Measurements from ENCODE around the gene COL5A1. TPM values are rescaled to one million over a fixed set of nuclear protein-coding genes. Genes with fewer than 3 reads are reported as not detected.
A peak's percentile ranks its signal among the peaks of the same experiment; 100 is the strongest.
"Not testable (repeated sequence)": the region's sequence is repeated elsewhere in the genome, so short reads cannot be mapped to it uniquely, and the experiment has no call there.

The COL5A1 gene
- total RNA-seq, 8 experiments from 2014 or later: 1.9 to 141 (median 3.6) TPM

- in situ Hi-C loops (cut with MboI; ENCODE audit: low pct_unique_long_range_greater_than_20kb in 2 of 9, low sequenced_read_pairs in 9 of 9, unreplicated experiment in 9 of 9): loop anchor here in 2 of 9 experiments (25.0 kb wide), 2 partner anchors 221 to 729 kb away; no protein-coding TSS in a partner anchor
- WGBS, 10 experiments: 60 to 100% (median 94%) methylated on average over 1 to 14 of the region's 25 CpGs; no CpG with 5 or more reads in 4 of the 10 experiments
- ATAC-seq (replicated peaks in 6 of 8): no peak
- H3K4me1 ChIP-seq (replicated peaks in 1 of 2): peaks cover 17 to 30% of the 10 kb centered on the region in 2 donors
- H3K27ac ChIP-seq: no peak overlapping the region
- no peak overlapping the region for H3K4me3 ChIP-seq
Observed at GRCh38 chr9:134682651-134683364, 41.2 kb downstream of the COL5A1 start.

- in situ Hi-C loops (cut with MboI; ENCODE audit: low pct_unique_long_range_greater_than_20kb in 2 of 9, low sequenced_read_pairs in 9 of 9, unreplicated experiment in 9 of 9): loop anchor here in 2 of 9 experiments (25.0 kb wide), 2 partner anchors 222 to 728 kb away; no protein-coding TSS in a partner anchor
- WGBS, 10 experiments: 72 to 100% (median 93%) methylated on average over 1 to 5 of the region's 22 CpGs; no CpG with 5 or more reads in 7 of the 10 experiments
Observed at GRCh38 chr9:134683714-134684374, 42.2 kb downstream of the COL5A1 start.

GRCh38 chr9:134684375-134684723, 42.7 kb downstream of the COL5A1 start:
- Histone ChIP-seq H3K4me3 (no peak overlapping the region), H3K4me1 (replicated peaks in 1 of 2) (peaks cover 15 to 23% of the 10 kb centered on the region in 2 donors), H3K27ac (no peak overlapping the region)
- WGBS, 10 experiments: 53 to 100% (median 91%) methylated on average over 2 to 3 of the region's 3 CpGs; no CpG with 5 or more reads in 6 of the 10 experiments
- in situ Hi-C loops (cut with MboI; ENCODE audit: low pct_unique_long_range_greater_than_20kb in 2 of 9, low sequenced_read_pairs in 9 of 9, unreplicated experiment in 9 of 9): loop anchor here in 2 of 9 experiments (25.0 kb wide), 2 partner anchors 222 to 728 kb away; no protein-coding TSS in a partner anchor
- ATAC-seq (replicated peaks in 6 of 8): no peak

More at GRCh38 chr9:134683714-134684374, 42.2 kb downstream of the COL5A1 start:
- no peak overlapping the region for H3K27ac ChIP-seq
- peaks cover 17 to 26% of the 10 kb centered on the region in 2 donors for H3K4me1 ChIP-seq (replicated peaks in 1 of 2)
- H3K4me3 ChIP-seq: no peak overlapping the region
- no peak for ATAC-seq (replicated peaks in 6 of 8)

GRCh38 chr9:134684941-134685340, 43.3 kb downstream of the COL5A1 start:
- ATAC-seq (replicated peaks in 6 of 8); H3K27ac ChIP-seq; H3K4me3 ChIP-seq: not testable (repeated sequence)
- in situ Hi-C loops (cut with MboI; ENCODE audit: low pct_unique_long_range_greater_than_20kb in 2 of 9, low sequenced_read_pairs in 9 of 9, unreplicated experiment in 9 of 9): loop anchor here in 2 of 9 experiments (25.0 kb wide), 2 partner anchors 223 to 727 kb away; no protein-coding TSS in a partner anchor
- peaks cover 13 to 20% of the 10 kb centered on the region in 2 donors for H3K4me1 ChIP-seq (replicated peaks in 1 of 2)

- ATAC-seq (replicated peaks in 6 of 8): no peak
Observed at GRCh38 chr9:134685784-134686183, 44.2 kb downstream of the COL5A1 start.

GRCh38 chr9:134686896-134687295, 45.3 kb downstream of the COL5A1 start:
- WGBS, 10 experiments: 67 to 86% (median 77%) methylated on average over 1 to 2 of the region's 9 CpGs; no CpG with 5 or more reads in 6 of the 10 experiments
- ATAC-seq (replicated peaks in 6 of 8): no peak
- H3K4me3 ChIP-seq: no peak overlapping the region
- in situ Hi-C loops (cut with MboI; ENCODE audit: low pct_unique_long_range_greater_than_20kb in 2 of 9, low sequenced_read_pairs in 9 of 9, unreplicated experiment in 9 of 9): loop anchor here in 2 of 9 experiments (25.0 kb wide), 2 partner anchors 225 to 725 kb away; no protein-coding TSS in a partner anchor
- H3K4me1 ChIP-seq (replicated peaks in 1 of 2): peaks cover 12 to 14% of the 10 kb centered on the region in 2 donors
- no peak overlapping the region for H3K27ac ChIP-seq

More at GRCh38 chr9:134685784-134686183, 44.2 kb downstream of the COL5A1 start:
- WGBS, 10 experiments: 72 to 100% (median 89%) methylated on average over 1 to 3 of the region's 3 CpGs; no CpG with 5 or more reads in 2 of the 10 experiments
- in situ Hi-C loops (cut with MboI; ENCODE audit: low pct_unique_long_range_greater_than_20kb in 2 of 9, low sequenced_read_pairs in 9 of 9, unreplicated experiment in 9 of 9): loop anchor here in 2 of 9 experiments (25.0 kb wide), 2 partner anchors 223 to 727 kb away; no protein-coding TSS in a partner anchor
- Histone ChIP-seq H3K27ac (no peak overlapping the region), H3K4me3 (no peak overlapping the region), H3K4me1 (replicated peaks in 1 of 2) (peaks cover 8 to 14% of the 10 kb centered on the region in 2 donors)

GRCh38 chr9:134687556-134687955, 46.0 kb downstream of the COL5A1 start:
- no peak overlapping the region for H3K4me3 ChIP-seq
- in situ Hi-C loops (cut with MboI; ENCODE audit: low pct_unique_long_range_greater_than_20kb in 2 of 9, low sequenced_read_pairs in 9 of 9, unreplicated experiment in 9 of 9): loop anchor here in 2 of 9 experiments (25.0 kb wide), 2 partner anchors 225 to 725 kb away; no protein-coding TSS in a partner anchor
- peaks cover 14 to 15% of the 10 kb centered on the region in 2 donors for H3K4me1 ChIP-seq (replicated peaks in 1 of 2)
- ATAC-seq (replicated peaks in 6 of 8): no peak
- no peak overlapping the region for H3K27ac ChIP-seq
- WGBS, 10 experiments: 80 to 100% (median 92%) methylated on average over 1 to 2 of the region's 10 CpGs; no CpG with 5 or more reads in 6 of the 10 experiments

GRCh38 chr9:134688231-134688630, 46.6 kb downstream of the COL5A1 start:
- no peak overlapping the region for H3K4me3 ChIP-seq
- no peak for ATAC-seq (replicated peaks in 6 of 8)
- H3K4me1 ChIP-seq (replicated peaks in 1 of 2): peaks cover 14 to 15% of the 10 kb centered on the region in 2 donors
- in situ Hi-C loops (cut with MboI; ENCODE audit: low pct_unique_long_range_greater_than_20kb in 2 of 9, low sequenced_read_pairs in 9 of 9, unreplicated experiment in 9 of 9): loop anchor here in 2 of 9 experiments (25.0 kb wide), 2 partner anchors 226 to 724 kb away; no protein-coding TSS in a partner anchor
- H3K27ac ChIP-seq: no peak overlapping the region
- 100% methylated on average over 2 of the region's 15 CpGs; no CpG with 5 or more reads in 9 of the 10 experiments for WGBS, 10 experiments

GRCh38 chr9:134688661-134689320, 47.2 kb downstream of the COL5A1 start:
- WGBS, 10 experiments: 60 to 91% (median 73%) methylated on average over 2 to 6 of the region's 17 CpGs; no CpG with 5 or more reads in 5 of the 10 experiments
- in situ Hi-C loops (cut with MboI; ENCODE audit: low pct_unique_long_range_greater_than_20kb in 2 of 9, low sequenced_read_pairs in 9 of 9, unreplicated experiment in 9 of 9): loop anchor here in 2 of 9 experiments (25.0 kb wide), 2 partner anchors 226 to 724 kb away; no protein-coding TSS in a partner anchor
- Histone ChIP-seq H3K4me1 (replicated peaks in 1 of 2) (peaks cover 14 to 15% of the 10 kb centered on the region in 2 donors), H3K27ac (no peak overlapping the region), H3K4me3 (no peak overlapping the region)
- no peak for ATAC-seq (replicated peaks in 6 of 8)

GRCh38 chr9:134689321-134690181, 47.9 kb downstream of the COL5A1 start:
- H3K4me3 ChIP-seq: no peak overlapping the region
- 20 to 86% (median 45%) methylated on average over 1 to 6 of the region's 20 CpGs; no CpG with 5 or more reads in 5 of the 10 experiments for WGBS, 10 experiments
- peaks cover 14 to 15% of the 10 kb centered on the region in 2 donors for H3K4me1 ChIP-seq (replicated peaks in 1 of 2)
- in situ Hi-C loops (cut with MboI; ENCODE audit: low pct_unique_long_range_greater_than_20kb in 2 of 9, low sequenced_read_pairs in 9 of 9, unreplicated experiment in 9 of 9): loop anchor here in 3 of 9 experiments (10.0 to 25.0 kb wide), 3 partner anchors 55 to 723 kb away; no protein-coding TSS in a partner anchor
- no peak overlapping the region for H3K27ac ChIP-seq
- peak; percentile 53 to 100 (median 70) for ATAC-seq (replicated peaks in 6 of 8)

- 40 to 100% (median 87%) methylated on average over 1 to 3 of the region's 15 CpGs; no CpG with 5 or more reads in 6 of the 10 experiments for WGBS, 10 experiments
- in situ Hi-C loops (cut with MboI; ENCODE audit: low pct_unique_long_range_greater_than_20kb in 2 of 9, low sequenced_read_pairs in 9 of 9, unreplicated experiment in 9 of 9): loop anchor here in 3 of 9 experiments (10.0 to 25.0 kb wide), 3 partner anchors 54 to 722 kb away; no protein-coding TSS in a partner anchor
- Histone ChIP-seq H3K4me3 (no peak overlapping the region), H3K4me1 (replicated peaks in 1 of 2) (peaks cover 14 to 15% of the 10 kb centered on the region in 2 donors), H3K27ac (no peak overlapping the region)
- no peak for ATAC-seq (replicated peaks in 6 of 8)
Observed at GRCh38 chr9:134690301-134690751, 48.7 kb downstream of the COL5A1 start.

All from motor neuron (in vitro differentiated cells).